Caki2 (cell line): ENCODE results near the gene GGA1. TPM values are rescaled to one million over a fixed set of nuclear protein-coding genes. Genes with fewer than 3 reads are reported as not detected.
"Not testable (repeated sequence)": the region's sequence is repeated elsewhere in the genome, so short reads cannot be mapped to it uniquely, and the experiment has no call there.

Experiments used
- DNase-seq: peaks from one replicate; pipeline ENCODE4 v3.0.0-alpha.2; 2015; ENCODE audit warnings: low read depth
- in situ Hi-C: cut with HindIII; loops from 2 replicates; pipeline ENCODE4 v1.10.0; 2016; ENCODE audit warnings: low sequenced_read_pairs, low pct_unique_long_range_greater_than_20kb, mixed read lengths
- total RNA-seq: library from RNA; depleted of rRNA; stranded (reverse); fragments of >200 nt; shearing (Covaris generic); gene quantifications from 2 replicates; pipeline ENCODE4 v1.2.3, GENCODE V29; 2014; ENCODE audit warnings: low replicate concordance

Gene GGA1
- total RNA-seq, 1 experiment from 2014 or later: 43.4 TPM

- in situ Hi-C loops: no loop called here
- no peak for DNase-seq
Measured at GRCh38 chr22:37569921-37570660, 38.5 kb upstream of the GGA1 start.

- in situ Hi-C loops: no loop called here
- no peak for DNase-seq
Measured at GRCh38 chr22:37570661-37570976, 38.0 kb upstream of the GGA1 start.

GRCh38 chr22:37571258-37571991, 37.2 kb upstream of the GGA1 start:
- DNase-seq: no peak
- in situ Hi-C loops: no loop called here

- DNase-seq: no peak
- in situ Hi-C loops: no loop called here
Measured at GRCh38 chr22:37571992-37572373, 36.7 kb upstream of the GGA1 start.

- in situ Hi-C loops: no loop called here
- no peak for DNase-seq
Measured at GRCh38 chr22:37575490-37576003, 33.1 kb upstream of the GGA1 start.

- no peak for DNase-seq
- in situ Hi-C loops: no loop called here
Measured at GRCh38 chr22:37578002-37578401, 30.6 kb upstream of the GGA1 start.

- DNase-seq: no peak
- in situ Hi-C loops: no loop called here
Measured at GRCh38 chr22:37581504-37581903, 27.1 kb upstream of the GGA1 start.

GRCh38 chr22:37582526-37582925, 26.1 kb upstream of the GGA1 start:
- no peak for DNase-seq
- in situ Hi-C loops: no loop called here

GRCh38 chr22:37588546-37589215, 20.0 kb upstream of the GGA1 start:
- in situ Hi-C loops: no loop called here
- no peak for DNase-seq

GRCh38 chr22:37589636-37590035, 19.0 kb upstream of the GGA1 start:
- in situ Hi-C loops: no loop called here
- DNase-seq: no peak

GRCh38 chr22:37591081-37591480, 17.6 kb upstream of the GGA1 start:
- in situ Hi-C loops, DNase-seq: not testable (repeated sequence)

- in situ Hi-C loops: no loop called here
- no peak for DNase-seq
Measured at GRCh38 chr22:37591823-37592404, 16.7 kb upstream of the GGA1 start.

- in situ Hi-C loops: no loop called here
Measured at GRCh38 chr22:37594237-37594636, 14.4 kb upstream of the GGA1 start.

GRCh38 chr22:37599153-37599552, 9.5 kb upstream of the GGA1 start:
- in situ Hi-C loops: no loop called here

More at GRCh38 chr22:37594237-37594636, 14.4 kb upstream of the GGA1 start:
- DNase-seq: no peak

GRCh38 chr22:37601203-37601539, 7.5 kb upstream of the GGA1 start:
- in situ Hi-C loops: no loop called here

More at GRCh38 chr22:37599153-37599552, 9.5 kb upstream of the GGA1 start:
- DNase-seq: peak; percentile 61

GRCh38 chr22:37601540-37602442, 6.8 kb upstream of the GGA1 start:
- in situ Hi-C loops: no loop called here

More at GRCh38 chr22:37601203-37601539, 7.5 kb upstream of the GGA1 start:
- DNase-seq: no peak

GRCh38 chr22:37602546-37603277, 5.9 kb upstream of the GGA1 start:
- in situ Hi-C loops: not testable (repeated sequence)

More at GRCh38 chr22:37601540-37602442, 6.8 kb upstream of the GGA1 start:
- DNase-seq: peak; percentile 98

More at GRCh38 chr22:37602546-37603277, 5.9 kb upstream of the GGA1 start:
- DNase-seq: not testable (repeated sequence)
